ENCODE measurements around the gene MKI67.

The MKI67 gene

DNA sequence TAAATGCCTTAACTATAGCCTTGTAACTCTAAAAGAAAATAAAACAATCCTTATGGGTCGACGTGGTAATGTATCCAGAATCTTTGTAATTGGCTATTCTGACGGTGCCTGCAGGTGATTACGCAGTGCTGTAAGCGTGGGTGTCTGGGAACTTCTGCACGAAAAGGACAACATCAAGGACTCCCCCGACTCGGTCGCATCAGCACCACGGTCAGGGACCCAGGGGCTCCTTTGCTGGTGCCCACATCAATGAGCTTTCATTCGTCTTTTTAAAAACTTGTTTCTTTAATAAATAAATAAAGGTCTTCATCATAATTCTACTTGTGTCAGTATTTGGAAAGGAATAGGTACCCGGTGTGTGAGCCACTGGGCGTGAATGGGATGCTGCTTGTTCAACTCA is 13.2 kb downstream of the MKI67 start:
- Histone ChIP-seq H3K36me3 (ENCODE audit: control insufficient read depth in 1 of 2, insufficient read depth in 2 of 2, low read length in 2 of 2) (peaks cover 13 to 51% of the 10 kb centered on the region in 2 donors), H3K27me3 (ENCODE audit: control insufficient read depth in 1 of 2, insufficient read depth in 2 of 2, low read length in 2 of 2) (no peaks in the 10 kb centered on the region), H3K9ac (ENCODE audit: low read depth in 1 of 2, low read length in 2 of 2) (no peak overlapping the region), H3K9me3 (ENCODE audit: control insufficient read depth in 1 of 2, low read length in 2 of 2) (no peaks in the 10 kb centered on the region), H3K4me1 (ENCODE audit: control insufficient read depth in 1 of 2, insufficient read depth in 2 of 2, low read length in 2 of 2) (no peaks in the 10 kb centered on the region), H3K27ac (ENCODE audit: low read depth, low read length) (no peak overlapping the region), H3K4me3 (ENCODE audit: low read depth in 1 of 2, low read length in 2 of 2) (no peak overlapping the region)

DNA sequence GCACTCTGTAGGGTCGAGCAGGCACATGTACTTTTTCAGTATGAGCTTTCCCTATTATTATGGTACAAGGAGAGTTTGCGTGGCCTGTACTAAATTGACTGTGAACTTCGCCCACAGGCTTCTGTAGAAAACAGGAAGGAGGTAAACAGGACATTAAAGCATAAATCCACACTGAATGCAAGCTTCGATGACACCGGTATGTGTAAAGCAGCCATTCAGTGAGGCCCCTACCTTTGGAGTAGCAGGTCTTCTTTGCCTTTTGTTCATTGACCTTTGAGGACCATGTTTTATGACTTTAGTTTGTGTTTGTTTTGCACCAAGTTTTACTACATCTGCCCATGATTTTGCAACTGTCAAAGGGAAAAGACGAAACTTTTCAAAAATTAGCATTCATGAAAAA is 14.5 kb downstream of the MKI67 start:
- Histone ChIP-seq H3K4me1 (ENCODE audit: control insufficient read depth in 1 of 2, insufficient read depth in 2 of 2, low read length in 2 of 2) (no peaks in the 10 kb centered on the region), H3K4me3 (ENCODE audit: low read depth in 1 of 2, low read length in 2 of 2) (no peak overlapping the region), H3K36me3 (ENCODE audit: control insufficient read depth in 1 of 2, insufficient read depth in 2 of 2, low read length in 2 of 2) (peaks cover 13 to 57% of the 10 kb centered on the region in 2 donors), H3K9me3 (ENCODE audit: control insufficient read depth in 1 of 2, low read length in 2 of 2) (no peaks in the 10 kb centered on the region), H3K27ac (ENCODE audit: low read depth, low read length) (no peak overlapping the region), H3K9ac (ENCODE audit: low read depth in 1 of 2, low read length in 2 of 2) (no peak overlapping the region), H3K27me3 (ENCODE audit: control insufficient read depth in 1 of 2, insufficient read depth in 2 of 2, low read length in 2 of 2) (no peaks in the 10 kb centered on the region)

DNA sequence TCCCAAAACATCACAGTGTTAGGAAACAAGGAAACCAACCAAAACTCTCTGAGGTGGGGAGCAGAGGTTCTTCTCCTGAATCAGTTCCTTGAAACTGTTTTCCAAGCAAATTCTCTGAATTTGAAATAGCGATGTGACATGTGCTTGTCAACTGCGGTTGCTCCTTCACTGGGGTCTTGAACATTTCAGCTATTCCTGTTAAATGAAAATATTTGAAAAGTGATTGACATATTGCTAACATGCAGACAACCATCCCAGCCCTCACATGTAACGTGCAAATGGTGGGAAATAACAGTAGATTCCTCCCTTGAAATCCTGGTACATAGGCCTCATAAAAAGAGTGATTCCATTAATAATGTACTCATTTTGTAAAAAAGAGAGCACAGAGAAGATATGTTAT is 15.9 kb downstream of the MKI67 start:
- Histone ChIP-seq H3K36me3 (ENCODE audit: control insufficient read depth in 1 of 2, insufficient read depth in 2 of 2, low read length in 2 of 2) (peaks cover 17 to 62% of the 10 kb centered on the region in 2 donors), H3K27ac (ENCODE audit: low read depth, low read length) (no peak overlapping the region), H3K9ac (ENCODE audit: low read depth in 1 of 2, low read length in 2 of 2) (no peak overlapping the region), H3K4me3 (ENCODE audit: low read depth in 1 of 2, low read length in 2 of 2) (no peak overlapping the region), H3K4me1 (ENCODE audit: control insufficient read depth in 1 of 2, insufficient read depth in 2 of 2, low read length in 2 of 2) (no peaks in the 10 kb centered on the region), H3K9me3 (ENCODE audit: control insufficient read depth in 1 of 2, low read length in 2 of 2) (no peaks in the 10 kb centered on the region), H3K27me3 (ENCODE audit: control insufficient read depth in 1 of 2, insufficient read depth in 2 of 2, low read length in 2 of 2) (no peaks in the 10 kb centered on the region)

DNA sequence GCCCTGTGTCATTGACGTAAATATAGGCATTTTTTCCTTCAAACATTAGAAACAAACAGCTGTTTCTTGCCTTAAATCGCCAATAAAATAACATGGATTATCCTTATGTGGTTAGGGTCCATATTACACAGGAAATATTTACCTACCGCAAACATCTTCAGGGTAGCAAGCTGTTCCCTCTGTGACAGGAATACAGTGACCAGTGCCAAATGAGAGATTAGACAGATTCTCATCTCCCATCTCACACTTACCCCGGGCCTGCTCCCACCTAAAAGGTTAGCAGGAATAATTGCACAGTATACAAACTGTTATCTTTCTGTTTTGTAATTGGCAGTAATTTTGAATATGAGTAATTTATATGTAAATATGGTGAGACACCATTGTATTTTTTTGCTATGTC is 16.5 kb downstream of the MKI67 start:
- no peaks in the 10 kb centered on the region for H3K27me3 ChIP-seq (ENCODE audit: control insufficient read depth in 1 of 2, insufficient read depth in 2 of 2, low read length in 2 of 2)
- no peak overlapping the region for H3K27ac ChIP-seq (ENCODE audit: low read depth, low read length)
- no peak overlapping the region for H3K4me3 ChIP-seq (ENCODE audit: low read depth in 1 of 2, low read length in 2 of 2)
- no peaks in the 10 kb centered on the region for H3K9me3 ChIP-seq (ENCODE audit: control insufficient read depth in 1 of 2, low read length in 2 of 2)
- H3K36me3 ChIP-seq (ENCODE audit: control insufficient read depth in 1 of 2, insufficient read depth in 2 of 2, low read length in 2 of 2): peaks cover 17 to 62% of the 10 kb centered on the region in 2 donors
- no peak overlapping the region for H3K9ac ChIP-seq (ENCODE audit: low read depth in 1 of 2, low read length in 2 of 2)
- H3K4me1 ChIP-seq (ENCODE audit: control insufficient read depth in 1 of 2, insufficient read depth in 2 of 2, low read length in 2 of 2): no peaks in the 10 kb centered on the region

DNA sequence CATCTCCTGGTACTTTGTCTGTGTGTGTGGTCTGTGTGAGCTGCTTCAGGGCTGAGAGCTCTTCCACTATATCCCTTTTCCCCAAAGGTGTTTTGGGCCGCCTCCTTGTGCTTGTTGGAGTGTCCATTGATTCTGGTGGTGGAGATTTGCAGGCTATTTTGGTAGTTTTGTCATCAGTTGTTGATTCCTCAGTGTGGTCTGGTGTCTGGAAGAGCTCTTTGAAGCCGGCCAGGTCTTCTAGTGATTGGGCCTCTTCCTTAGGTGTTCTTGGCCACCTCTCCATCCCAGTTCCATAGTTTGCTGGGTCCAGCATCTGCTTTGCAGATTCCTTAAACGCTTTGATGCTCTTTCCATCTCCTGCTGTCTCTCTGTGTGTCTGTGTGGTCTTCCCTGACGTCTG is 20.8 kb downstream of the MKI67 start:
- no peaks in the 10 kb centered on the region for H3K27me3 ChIP-seq (ENCODE audit: control insufficient read depth in 1 of 2, insufficient read depth in 2 of 2, low read length in 2 of 2)
- peaks cover 9 to 67% of the 10 kb centered on the region in 2 donors for H3K36me3 ChIP-seq (ENCODE audit: control insufficient read depth in 1 of 2, insufficient read depth in 2 of 2, low read length in 2 of 2)
- no peaks in the 10 kb centered on the region for H3K4me1 ChIP-seq (ENCODE audit: control insufficient read depth in 1 of 2, insufficient read depth in 2 of 2, low read length in 2 of 2)
- H3K27ac ChIP-seq (ENCODE audit: low read depth, low read length): no peak overlapping the region
- H3K4me3 ChIP-seq (ENCODE audit: low read depth in 1 of 2, low read length in 2 of 2): no peak overlapping the region
- no peaks in the 10 kb centered on the region for H3K9me3 ChIP-seq (ENCODE audit: control insufficient read depth in 1 of 2, low read length in 2 of 2)
- H3K9ac ChIP-seq (ENCODE audit: low read depth in 1 of 2, low read length in 2 of 2): no peak overlapping the region

DNA sequence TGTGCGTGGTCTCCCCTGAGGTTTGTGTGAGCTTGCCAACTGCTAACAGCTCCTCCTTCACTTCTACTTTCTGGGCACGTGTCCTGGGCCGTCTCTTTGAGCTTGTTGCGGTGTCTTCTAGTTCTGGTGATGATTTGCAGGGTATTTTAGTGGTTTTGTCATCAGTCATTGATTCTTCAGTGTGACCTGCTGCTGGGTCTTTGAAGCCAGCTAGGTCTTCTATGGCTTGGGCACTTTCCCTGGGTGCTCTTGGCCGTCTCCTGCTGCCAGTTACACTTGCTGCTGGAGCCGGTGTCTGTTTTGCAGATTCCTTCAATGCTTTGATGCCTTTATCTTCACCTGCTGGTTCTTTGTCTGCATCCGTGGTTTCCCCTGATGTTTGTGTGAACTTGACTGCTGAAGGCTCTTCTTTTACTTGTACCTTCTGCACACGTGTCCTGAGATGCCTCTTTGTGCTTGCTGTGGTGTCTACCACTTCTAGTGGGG is 23.0 kb downstream of the MKI67 start:
- Histone ChIP-seq H3K4me3 (ENCODE audit: low read depth in 1 of 2, low read length in 2 of 2) (no peak overlapping the region), H3K9me3 (ENCODE audit: control insufficient read depth in 1 of 2, low read length in 2 of 2) (no peaks in the 10 kb centered on the region), H3K36me3 (ENCODE audit: control insufficient read depth in 1 of 2, insufficient read depth in 2 of 2, low read length in 2 of 2) (peaks cover 4 to 71% of the 10 kb centered on the region in 2 donors), H3K9ac (ENCODE audit: low read depth in 1 of 2, low read length in 2 of 2) (no peak overlapping the region), H3K4me1 (ENCODE audit: control insufficient read depth in 1 of 2, insufficient read depth in 2 of 2, low read length in 2 of 2) (no peaks in the 10 kb centered on the region), H3K27ac (ENCODE audit: low read depth, low read length) (no peak overlapping the region), H3K27me3 (ENCODE audit: control insufficient read depth in 1 of 2, insufficient read depth in 2 of 2, low read length in 2 of 2) (no peaks in the 10 kb centered on the region)

DNA sequence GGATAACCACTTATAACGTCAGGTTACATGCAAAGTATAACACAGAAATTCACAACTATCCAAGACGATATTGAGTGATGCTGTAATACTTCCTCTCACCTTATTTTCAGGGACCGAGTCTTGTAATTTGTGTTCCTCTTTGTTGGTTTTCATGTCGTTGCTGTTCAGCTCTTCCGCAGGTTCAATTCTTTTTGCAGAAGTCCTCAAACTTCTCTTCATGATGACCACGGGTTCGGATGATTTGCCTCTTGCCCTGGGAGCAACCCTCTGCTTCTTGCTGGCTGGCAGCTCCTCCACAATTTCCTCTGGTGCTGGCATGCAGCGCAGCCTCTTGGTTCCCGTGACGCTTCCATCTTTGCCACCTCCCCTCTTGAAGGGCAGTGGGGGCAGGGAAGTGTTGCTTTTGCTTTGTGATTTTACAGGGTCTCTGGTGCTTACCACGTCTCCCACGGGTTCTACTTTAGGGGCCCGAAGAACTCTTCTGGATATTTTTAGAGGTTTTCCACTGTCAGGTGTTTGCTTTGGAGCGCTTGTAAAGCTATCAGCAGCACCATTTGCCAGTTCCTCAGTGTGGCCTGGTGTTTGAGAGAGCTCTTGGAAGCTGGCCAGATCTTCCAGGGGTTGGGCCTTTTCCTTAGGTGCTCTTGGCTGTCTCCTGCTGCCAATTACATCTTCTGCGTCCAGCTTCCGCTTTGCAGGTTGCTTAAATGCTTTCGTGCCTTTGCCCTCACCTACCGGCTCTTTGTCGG is 23.6 kb downstream of the MKI67 start:
- no peak overlapping the region for H3K9ac ChIP-seq (ENCODE audit: low read depth in 1 of 2, low read length in 2 of 2)
- no peaks in the 10 kb centered on the region for H3K9me3 ChIP-seq (ENCODE audit: control insufficient read depth in 1 of 2, low read length in 2 of 2)
- H3K27me3 ChIP-seq (ENCODE audit: control insufficient read depth in 1 of 2, insufficient read depth in 2 of 2, low read length in 2 of 2): no peaks in the 10 kb centered on the region
- no peaks in the 10 kb centered on the region for H3K4me1 ChIP-seq (ENCODE audit: control insufficient read depth in 1 of 2, insufficient read depth in 2 of 2, low read length in 2 of 2)
- H3K4me3 ChIP-seq (ENCODE audit: low read depth in 1 of 2, low read length in 2 of 2): no peak overlapping the region
- peaks cover 4 to 69% of the 10 kb centered on the region in 2 donors for H3K36me3 ChIP-seq (ENCODE audit: control insufficient read depth in 1 of 2, insufficient read depth in 2 of 2, low read length in 2 of 2)
- no peak overlapping the region for H3K27ac ChIP-seq (ENCODE audit: low read depth, low read length)

DNA sequence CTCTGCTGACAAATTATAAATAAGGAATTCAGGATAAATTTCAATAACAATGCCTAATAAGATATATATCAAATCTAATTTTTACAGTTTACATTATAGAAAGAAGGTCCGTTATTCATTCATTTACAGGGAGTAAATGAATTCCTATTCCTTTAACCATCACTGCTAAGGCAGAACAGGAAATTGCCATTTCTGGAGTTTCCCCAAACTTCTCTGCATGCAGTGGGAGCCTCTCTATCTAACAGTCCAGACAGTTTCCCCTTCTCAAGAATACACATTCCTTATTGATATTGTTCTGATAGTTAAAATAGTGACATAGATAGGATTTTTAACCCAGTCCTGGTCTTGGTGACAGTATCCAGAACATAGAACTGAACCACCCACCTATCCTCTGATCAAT is 24.3 kb downstream of the MKI67 start:
- peaks cover 4 to 65% of the 10 kb centered on the region in 2 donors for H3K36me3 ChIP-seq (ENCODE audit: control insufficient read depth in 1 of 2, insufficient read depth in 2 of 2, low read length in 2 of 2)
- no peak overlapping the region for H3K9ac ChIP-seq (ENCODE audit: low read depth in 1 of 2, low read length in 2 of 2)
- H3K27ac ChIP-seq (ENCODE audit: low read depth, low read length): no peak overlapping the region
- H3K4me3 ChIP-seq (ENCODE audit: low read depth in 1 of 2, low read length in 2 of 2): no peak overlapping the region
- no peaks in the 10 kb centered on the region for H3K27me3 ChIP-seq (ENCODE audit: control insufficient read depth in 1 of 2, insufficient read depth in 2 of 2, low read length in 2 of 2)
- no peaks in the 10 kb centered on the region for H3K9me3 ChIP-seq (ENCODE audit: control insufficient read depth in 1 of 2, low read length in 2 of 2)
- no peaks in the 10 kb centered on the region for H3K4me1 ChIP-seq (ENCODE audit: control insufficient read depth in 1 of 2, insufficient read depth in 2 of 2, low read length in 2 of 2)

DNA sequence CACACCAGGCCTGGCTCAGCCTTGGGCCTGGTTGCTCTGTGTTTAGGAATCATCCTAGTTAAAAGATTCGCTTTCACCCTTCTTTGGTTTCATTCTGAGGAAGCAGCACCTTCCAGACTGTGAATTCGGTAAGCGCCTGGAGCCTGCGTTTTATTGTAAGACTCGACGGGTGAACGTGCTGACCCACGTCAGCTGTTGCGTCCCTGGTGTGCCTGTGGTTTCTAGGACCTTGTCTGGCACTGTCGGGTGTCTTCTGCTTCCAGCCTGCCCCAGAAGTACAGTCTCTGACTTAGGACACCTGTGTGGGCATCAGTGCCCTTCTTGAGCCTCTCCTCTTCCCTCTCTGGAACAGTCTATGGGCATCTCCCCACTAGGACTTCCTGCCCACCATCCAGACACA is 26.3 kb downstream of the MKI67 start:
- Histone ChIP-seq H3K27me3 (ENCODE audit: control insufficient read depth in 1 of 2, insufficient read depth in 2 of 2, low read length in 2 of 2) (no peaks in the 10 kb centered on the region), H3K4me1 (ENCODE audit: control insufficient read depth in 1 of 2, insufficient read depth in 2 of 2, low read length in 2 of 2) (no peaks in the 10 kb centered on the region), H3K27ac (ENCODE audit: low read depth, low read length) (no peak overlapping the region), H3K4me3 (ENCODE audit: low read depth in 1 of 2, low read length in 2 of 2) (no peak overlapping the region), H3K9ac (ENCODE audit: low read depth in 1 of 2, low read length in 2 of 2) (no peak overlapping the region), H3K36me3 (ENCODE audit: control insufficient read depth in 1 of 2, insufficient read depth in 2 of 2, low read length in 2 of 2) (peaks cover 0 to 46% of the 10 kb centered on the region in 2 donors), H3K9me3 (ENCODE audit: control insufficient read depth in 1 of 2, low read length in 2 of 2) (no peaks in the 10 kb centered on the region)

DNA sequence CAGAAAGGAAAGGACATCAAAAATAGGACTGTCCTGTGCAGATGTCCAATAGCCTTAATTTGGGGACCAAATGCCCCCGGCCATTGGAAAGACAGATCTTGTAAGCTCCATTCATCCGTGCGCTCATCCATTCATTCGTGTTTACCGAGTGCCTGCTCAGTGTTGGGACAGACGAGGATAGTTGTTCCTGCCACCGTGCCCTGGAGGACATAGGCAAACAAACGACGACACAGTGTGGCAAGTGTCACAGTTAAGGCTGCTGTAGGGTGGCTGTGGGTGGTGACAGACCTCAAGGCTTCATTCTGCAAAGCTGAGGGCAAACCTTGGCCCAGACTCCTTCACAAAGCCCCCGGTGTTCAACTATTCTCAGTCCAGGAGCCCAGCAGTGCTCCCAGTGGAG is 27.6 kb downstream of the MKI67 start:
- Histone ChIP-seq H3K4me3 (ENCODE audit: low read depth in 1 of 2, low read length in 2 of 2) (no peak overlapping the region), H3K4me1 (ENCODE audit: control insufficient read depth in 1 of 2, insufficient read depth in 2 of 2, low read length in 2 of 2) (no peaks in the 10 kb centered on the region), H3K9ac (ENCODE audit: low read depth in 1 of 2, low read length in 2 of 2) (no peak overlapping the region), H3K27ac (ENCODE audit: low read depth, low read length) (no peak overlapping the region), H3K27me3 (ENCODE audit: control insufficient read depth in 1 of 2, insufficient read depth in 2 of 2, low read length in 2 of 2) (no peaks in the 10 kb centered on the region), H3K9me3 (ENCODE audit: control insufficient read depth in 1 of 2, low read length in 2 of 2) (no peaks in the 10 kb centered on the region), H3K36me3 (ENCODE audit: control insufficient read depth in 1 of 2, insufficient read depth in 2 of 2, low read length in 2 of 2) (peaks cover 0 to 35% of the 10 kb centered on the region in 2 donors)
